BLaER1 (cell line): Measurements from ENCODE around the gene PDE1C.

ENCODE experiments used
- H3K27ac ChIP-seq: shearing (Covaris generic); formaldehyde crosslinking; 2 replicates; pipeline ENCODE4 v1.8.1; 2022
- H3K27me3 ChIP-seq: shearing (Covaris generic); formaldehyde crosslinking; 2 replicates; pipeline ENCODE4 v1.8.1; 2022
- H3K36me3 ChIP-seq: shearing (Covaris generic); formaldehyde crosslinking; 2 replicates; pipeline ENCODE4 v1.8.1; 2022
- H3K4me1 ChIP-seq: shearing (Covaris generic); formaldehyde crosslinking; 2 replicates; pipeline ENCODE4 v1.8.1; 2022
- H3K4me2 ChIP-seq: shearing (Covaris generic); formaldehyde crosslinking; 2 replicates; pipeline ENCODE4 v1.8.1; 2022
- H3K4me3 ChIP-seq: shearing (Covaris generic); formaldehyde crosslinking; 2 replicates; pipeline ENCODE4 v1.8.1; 2022
- H3K9ac ChIP-seq: shearing (Covaris generic); formaldehyde crosslinking; 2 replicates; pipeline ENCODE4 v1.8.1; 2022
- H3K9me3 ChIP-seq: shearing (Covaris generic); formaldehyde crosslinking; 2 replicates; pipeline ENCODE4 v1.8.1; 2022
- H4K20me1 ChIP-seq: shearing (Covaris generic); formaldehyde crosslinking; 2 replicates; pipeline ENCODE4 v1.8.1; 2022
- Cebpa-rat ChIP-seq: shearing (Covaris generic); IDR thresholded peaks from 2 replicates; pipeline ENCODE4 v1.8.1; 2022

The PDE1C gene

DNA sequence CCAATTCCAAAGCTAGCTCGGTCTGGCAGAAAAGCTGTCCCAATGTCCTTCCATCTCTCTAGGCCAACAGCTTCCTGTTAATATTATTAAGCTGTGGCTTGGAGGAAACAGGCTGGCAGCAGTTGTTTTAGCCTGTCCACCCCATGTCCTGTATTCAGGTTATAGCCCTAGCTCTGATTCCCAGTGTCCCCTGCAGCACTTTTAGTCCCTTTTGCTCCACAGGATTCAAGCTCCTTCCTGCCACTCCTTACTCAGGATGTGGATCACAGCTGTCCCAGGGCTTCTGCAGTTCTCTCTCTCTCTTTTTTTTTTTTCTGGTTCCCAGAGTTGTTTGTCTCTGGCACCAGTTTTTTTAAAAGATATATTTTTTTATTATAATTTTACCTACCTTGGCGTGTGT is 298.0 kb downstream of the PDE1C start:
- H3K9ac ChIP-seq = no peak overlapping the region

DNA sequence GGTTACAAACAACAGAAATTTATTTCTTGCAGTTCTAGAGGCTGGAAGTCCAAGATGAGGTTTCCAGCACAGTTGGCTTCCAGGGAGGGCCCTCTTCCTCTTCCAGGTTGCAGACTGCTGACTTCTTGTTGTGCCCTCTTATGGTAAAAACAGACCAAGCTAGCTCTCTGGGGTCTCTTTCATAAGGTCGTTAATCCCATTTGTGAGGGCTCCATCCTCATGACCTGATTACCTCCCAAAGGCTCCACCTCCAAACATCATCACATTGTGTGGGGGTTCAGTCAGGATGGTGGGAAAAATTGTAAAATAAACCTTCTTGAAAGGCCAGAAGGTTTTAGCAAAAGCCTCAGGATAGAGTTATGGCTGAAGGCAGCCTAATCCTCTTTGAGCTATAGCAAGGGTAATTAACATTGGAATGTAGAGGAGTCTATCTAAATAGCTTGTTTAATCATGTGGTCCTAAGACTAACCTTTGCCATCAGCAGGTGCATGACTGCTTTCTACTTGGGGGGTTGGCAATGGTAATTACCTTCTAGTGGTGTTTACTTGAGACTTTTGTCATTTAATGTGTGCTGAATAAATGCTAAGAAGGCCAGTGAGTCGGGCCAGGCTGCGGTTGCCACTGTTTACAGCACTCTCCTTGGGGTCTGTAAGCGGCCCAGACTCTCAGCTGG is 302.4 kb downstream of the PDE1C start:
- no peak for TF ChIP-seq Cebpa-rat
- no peak overlapping the region for H3K9ac ChIP-seq
- H3K4me2 ChIP-seq = no peak overlapping the region
- H3K27me3 ChIP-seq = no peaks in the 10 kb centered on the region
- H3K9me3 ChIP-seq = no peaks in the 10 kb centered on the region
- H3K4me3 ChIP-seq = no peak overlapping the region
- H4K20me1 ChIP-seq = no peaks in the 10 kb centered on the region
- H3K27ac ChIP-seq = no peak overlapping the region
- no peaks in the 10 kb centered on the region for H3K36me3 ChIP-seq
- peaks cover 5% of the 10 kb centered on the region; the same call in 1 of the 2 replicates for H3K4me1 ChIP-seq

More for the DNA sequence above, 298.0 kb downstream of the PDE1C start:
- Histone ChIP-seq H3K9me3 (no peaks in the 10 kb centered on the region), H3K4me2 (no peak overlapping the region), H3K4me1 (peaks cover 5% of the 10 kb centered on the region; the same call in 1 of the 2 replicates), H3K36me3 (no peaks in the 10 kb centered on the region), H3K4me3 (no peak overlapping the region), H3K27me3 (no peaks in the 10 kb centered on the region; the same call in 1 of the 2 replicates), H4K20me1 (no peaks in the 10 kb centered on the region), H3K27ac (no peak overlapping the region)
- no peak for TF ChIP-seq Cebpa-rat

DNA sequence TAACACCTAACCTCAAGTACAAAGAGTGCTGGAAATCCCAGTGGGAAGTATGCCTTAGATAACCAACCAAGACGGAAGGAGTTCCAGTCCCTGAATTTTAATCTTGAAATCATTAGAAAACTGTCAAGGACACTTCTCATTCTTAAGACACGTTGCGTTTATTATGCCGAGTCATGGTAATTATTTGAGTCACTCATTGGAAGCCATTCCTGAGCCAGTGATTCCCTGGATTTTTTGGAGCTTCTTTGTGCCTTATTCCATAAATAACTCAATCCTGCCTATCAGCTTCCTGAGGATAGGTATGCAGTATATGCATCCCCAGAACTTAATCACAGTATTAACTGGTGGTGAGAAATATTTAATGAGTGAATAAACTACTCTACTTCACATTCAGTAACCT is 305.7 kb downstream of the PDE1C start:
- H3K27me3 ChIP-seq = no peaks in the 10 kb centered on the region
- no peaks in the 10 kb centered on the region for H4K20me1 ChIP-seq
- no peaks in the 10 kb centered on the region for H3K36me3 ChIP-seq
- peaks cover 5% of the 10 kb centered on the region; the same call in 1 of the 2 replicates for H3K4me1 ChIP-seq
- no peak overlapping the region for H3K27ac ChIP-seq
- no peak overlapping the region for H3K4me3 ChIP-seq
- H3K4me2 ChIP-seq = no peak overlapping the region
- TF ChIP-seq Cebpa-rat = no peak
- H3K9me3 ChIP-seq = no peaks in the 10 kb centered on the region
- H3K9ac ChIP-seq = no peak overlapping the region

DNA sequence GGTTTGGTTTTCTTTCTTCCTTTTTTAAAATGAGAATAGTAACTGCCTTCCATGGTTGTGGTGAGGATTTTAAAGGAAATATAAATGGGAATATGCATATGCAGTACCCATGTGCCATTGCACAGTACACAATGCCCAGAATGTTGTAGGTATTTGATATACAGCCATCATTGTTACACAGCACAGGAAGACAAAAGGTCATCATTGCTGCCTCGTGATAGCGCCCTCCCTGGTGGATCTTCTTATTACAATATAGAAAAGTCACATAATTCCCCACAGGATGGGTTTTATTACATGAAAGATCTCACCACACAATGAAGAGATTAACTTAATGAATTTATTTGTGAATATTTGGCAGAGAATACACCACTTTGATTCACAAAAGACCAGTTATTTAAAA is 306.7 kb downstream of the PDE1C start:
- Histone ChIP-seq H3K27me3 (no peaks in the 10 kb centered on the region), H3K4me3 (no peak overlapping the region), H3K36me3 (no peaks in the 10 kb centered on the region), H3K4me2 (no peak overlapping the region), H3K27ac (no peak overlapping the region), H3K4me1 (peaks cover 1% of the 10 kb centered on the region; the same call in 1 of the 2 replicates), H3K9me3 (no peaks in the 10 kb centered on the region), H4K20me1 (no peaks in the 10 kb centered on the region), H3K9ac (no peak overlapping the region)
- TF ChIP-seq Cebpa-rat = no peak

DNA sequence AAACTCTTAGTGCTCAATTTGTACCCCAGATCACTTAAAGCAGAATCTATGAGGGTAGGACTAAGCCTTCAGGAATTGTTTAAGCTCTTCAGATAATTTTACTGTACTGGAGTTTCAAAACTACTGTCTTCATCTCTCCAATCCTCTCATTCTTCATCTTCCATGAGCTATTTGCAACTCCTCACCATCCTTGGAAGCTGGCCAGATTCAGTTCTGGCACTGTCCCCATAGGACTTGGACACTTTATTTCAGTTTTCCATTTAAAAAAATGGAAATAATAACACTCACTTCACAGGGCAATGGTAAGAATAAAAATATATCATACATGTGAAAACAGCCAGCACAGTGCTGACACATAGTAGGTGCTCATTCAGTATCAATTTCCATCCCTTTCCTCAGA is 308.6 kb downstream of the PDE1C start:
- no peak overlapping the region for H3K4me3 ChIP-seq
- no peaks in the 10 kb centered on the region for H3K9me3 ChIP-seq
- no peaks in the 10 kb centered on the region for H4K20me1 ChIP-seq
- TF ChIP-seq Cebpa-rat = no peak
- H3K4me2 ChIP-seq = no peak overlapping the region
- no peaks in the 10 kb centered on the region for H3K36me3 ChIP-seq
- H3K4me1 ChIP-seq = no peaks in the 10 kb centered on the region
- no peaks in the 10 kb centered on the region for H3K27me3 ChIP-seq
- H3K9ac ChIP-seq = no peak overlapping the region
- H3K27ac ChIP-seq = no peak overlapping the region

DNA sequence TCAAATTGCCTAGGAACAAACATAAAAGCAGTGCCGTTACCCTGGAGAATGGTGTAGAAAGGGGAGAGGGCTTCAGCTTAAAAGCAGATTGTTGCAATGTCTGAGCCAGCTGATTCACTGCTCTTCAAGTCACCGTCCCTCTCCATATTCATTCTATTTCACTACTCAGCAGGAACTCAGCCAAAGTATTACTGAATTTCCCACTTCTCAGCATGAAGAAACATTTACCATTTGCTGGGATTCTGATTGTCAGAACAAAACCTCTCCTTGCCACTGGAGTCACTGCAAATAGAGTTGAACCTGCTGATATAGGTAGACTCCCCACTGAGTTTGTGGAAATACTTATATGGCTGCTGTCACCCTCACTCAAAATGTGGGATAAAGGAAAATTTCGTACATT is 311.5 kb downstream of the PDE1C start:
- Histone ChIP-seq H3K9ac (no peak overlapping the region), H3K9me3 (no peaks in the 10 kb centered on the region), H4K20me1 (no peaks in the 10 kb centered on the region), H3K4me1 (no peaks in the 10 kb centered on the region), H3K4me2 (no peak overlapping the region), H3K4me3 (no peak overlapping the region), H3K36me3 (no peaks in the 10 kb centered on the region), H3K27me3 (no peaks in the 10 kb centered on the region), H3K27ac (no peak overlapping the region)
- TF ChIP-seq Cebpa-rat = no peak

DNA sequence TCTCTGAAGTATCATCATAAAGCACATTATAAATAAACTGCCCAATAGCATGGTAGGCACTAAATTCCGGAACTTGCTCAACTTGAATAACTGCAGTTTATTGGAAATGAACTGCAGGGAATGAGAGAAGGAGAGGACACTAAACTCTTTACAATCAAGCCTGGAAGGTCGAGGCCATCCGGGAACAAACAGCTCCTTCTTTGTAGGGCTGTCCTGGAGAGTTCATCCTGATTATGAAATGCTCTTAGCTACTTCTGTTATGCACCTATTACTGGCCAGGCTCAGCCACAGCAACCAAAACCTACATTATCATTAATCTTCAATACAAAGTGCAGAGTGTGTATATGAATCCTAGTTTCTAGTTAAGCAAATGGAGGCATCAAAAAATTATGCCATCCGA is 318.5 kb downstream of the PDE1C start:
- Histone ChIP-seq H3K9ac (no peak overlapping the region), H4K20me1 (no peaks in the 10 kb centered on the region), H3K36me3 (no peaks in the 10 kb centered on the region), H3K27ac (no peak overlapping the region), H3K27me3 (no peaks in the 10 kb centered on the region), H3K4me2 (no peak overlapping the region), H3K9me3 (no peaks in the 10 kb centered on the region), H3K4me1 (no peaks in the 10 kb centered on the region), H3K4me3 (no peak overlapping the region)
- no peak for TF ChIP-seq Cebpa-rat

DNA sequence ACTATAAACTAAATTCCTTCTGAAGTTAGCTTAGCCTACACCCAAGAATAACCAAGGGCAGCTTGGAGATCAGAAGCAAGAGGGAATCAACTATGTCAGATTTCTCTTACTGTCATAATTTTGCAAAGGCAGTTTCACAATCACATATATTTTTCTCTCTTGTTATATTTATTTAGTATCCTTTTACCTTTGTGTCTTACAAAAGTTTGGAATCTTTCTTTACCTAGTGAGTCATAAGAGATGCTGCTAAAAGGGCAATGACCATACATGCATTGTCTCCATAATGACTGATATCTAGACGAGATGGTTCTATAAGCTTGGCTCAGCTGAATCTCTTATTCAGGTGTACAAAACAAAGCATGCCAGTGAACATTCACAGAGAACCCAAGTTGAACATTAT is 322.1 kb downstream of the PDE1C start:
- H3K27me3 ChIP-seq = no peaks in the 10 kb centered on the region
- no peaks in the 10 kb centered on the region for H3K4me1 ChIP-seq
- no peak overlapping the region for H3K9ac ChIP-seq
- no peaks in the 10 kb centered on the region for H3K9me3 ChIP-seq
- no peak overlapping the region for H3K4me2 ChIP-seq
- no peak overlapping the region for H3K27ac ChIP-seq
- TF ChIP-seq Cebpa-rat = no peak
- H3K4me3 ChIP-seq = no peak overlapping the region
- H4K20me1 ChIP-seq = no peaks in the 10 kb centered on the region
- no peaks in the 10 kb centered on the region for H3K36me3 ChIP-seq

DNA sequence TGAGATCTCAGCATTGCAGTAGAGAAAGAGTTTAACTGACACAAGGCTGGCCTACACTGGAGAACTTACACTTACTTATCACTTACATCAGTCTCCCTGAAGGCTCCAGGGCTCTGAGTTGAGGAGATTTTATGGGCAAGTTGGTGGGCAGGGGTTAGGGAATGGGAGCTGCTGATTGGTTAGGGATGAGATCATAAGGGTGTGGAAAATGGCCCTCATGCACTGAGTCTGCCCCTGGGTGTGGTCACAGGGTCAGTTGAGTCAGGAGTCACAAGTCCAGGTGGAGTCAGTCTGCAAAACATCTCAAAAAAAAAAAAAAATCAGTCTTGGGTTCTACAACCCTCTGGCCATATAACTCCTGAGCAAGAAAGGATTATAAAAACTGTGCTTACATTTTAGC is 322.7 kb downstream of the PDE1C start:
- no peak for TF ChIP-seq Cebpa-rat
- Histone ChIP-seq H3K27me3 (no peaks in the 10 kb centered on the region), H4K20me1 (no peaks in the 10 kb centered on the region), H3K36me3 (no peaks in the 10 kb centered on the region), H3K4me2 (no peak overlapping the region), H3K4me3 (no peak overlapping the region), H3K27ac (no peak overlapping the region), H3K9me3 (no peaks in the 10 kb centered on the region), H3K4me1 (no peaks in the 10 kb centered on the region), H3K9ac (no peak overlapping the region)

DNA sequence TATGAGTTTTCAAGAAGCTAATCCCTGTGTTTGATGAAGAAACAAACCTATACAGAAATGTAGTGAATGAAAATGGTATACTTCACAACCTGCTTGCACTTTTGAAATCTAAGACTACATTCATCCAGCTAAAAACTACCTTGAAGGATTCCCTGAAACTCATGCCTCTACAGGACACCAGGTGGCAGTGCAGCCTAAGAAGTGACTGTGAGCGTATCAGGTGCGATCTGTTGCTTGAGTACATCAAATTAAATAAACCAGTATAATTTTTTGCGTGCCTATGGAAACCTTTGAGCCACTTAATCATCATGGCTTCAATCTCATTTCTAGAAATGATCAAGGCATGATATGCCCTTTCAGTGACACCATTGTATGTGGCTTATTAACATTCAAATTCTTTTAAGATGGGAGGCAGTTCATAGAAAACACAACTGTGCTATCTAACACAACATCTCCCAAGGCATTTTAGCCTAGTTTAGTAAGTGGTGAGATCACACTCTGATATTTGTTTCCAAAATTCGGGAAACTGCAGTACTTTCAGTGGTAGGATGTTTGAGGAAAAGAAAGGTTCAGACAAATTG is 325.8 kb downstream of the PDE1C start:
- H4K20me1 ChIP-seq = no peaks in the 10 kb centered on the region
- no peak overlapping the region for H3K4me3 ChIP-seq
- H3K4me1 ChIP-seq = no peaks in the 10 kb centered on the region
- H3K36me3 ChIP-seq = no peaks in the 10 kb centered on the region
- H3K27me3 ChIP-seq = no peaks in the 10 kb centered on the region
- TF ChIP-seq Cebpa-rat = no peak
- H3K9me3 ChIP-seq = no peaks in the 10 kb centered on the region
- no peak overlapping the region for H3K9ac ChIP-seq
- H3K4me2 ChIP-seq = no peak overlapping the region
- no peak overlapping the region for H3K27ac ChIP-seq

DNA sequence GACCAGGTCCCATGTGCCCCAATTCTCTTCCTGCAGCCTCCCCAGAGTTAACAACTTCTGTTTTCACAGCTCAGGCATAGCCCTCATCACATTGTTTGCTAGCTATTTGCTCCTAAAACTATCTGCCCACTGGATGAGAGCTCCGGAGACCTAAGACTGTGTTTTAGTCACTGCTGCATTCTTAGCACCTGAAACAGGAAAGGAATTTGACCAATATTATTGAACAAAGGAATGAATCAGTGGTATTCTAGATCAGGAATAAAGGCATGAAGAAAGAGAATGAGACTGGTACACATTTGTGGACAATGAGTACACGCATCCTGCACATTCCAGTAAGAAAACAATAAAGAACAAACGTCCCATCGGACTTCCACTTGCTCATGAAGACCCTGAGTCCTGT is 328.4 kb downstream of the PDE1C start:
- no peaks in the 10 kb centered on the region for H3K9me3 ChIP-seq
- TF ChIP-seq Cebpa-rat = no peak
- H3K27me3 ChIP-seq = no peaks in the 10 kb centered on the region
- no peak overlapping the region for H3K4me2 ChIP-seq
- no peak overlapping the region for H3K9ac ChIP-seq
- no peaks in the 10 kb centered on the region for H3K36me3 ChIP-seq
- H3K27ac ChIP-seq = no peak overlapping the region
- H3K4me1 ChIP-seq = peaks cover 8% of the 10 kb centered on the region
- no peak overlapping the region for H3K4me3 ChIP-seq
- H4K20me1 ChIP-seq = no peaks in the 10 kb centered on the region
